GM10847 (cell line): ENCODE data around the gene MDM2.

Experiments
- POLR2A ChIP-seq: IDR thresholded peaks from 2 replicates; pipeline ENCODE4 v1.6.1; 2011; ENCODE audit not compliant: insufficient read length; ENCODE audit errors: extremely low read depth

Gene MDM2

DNA sequence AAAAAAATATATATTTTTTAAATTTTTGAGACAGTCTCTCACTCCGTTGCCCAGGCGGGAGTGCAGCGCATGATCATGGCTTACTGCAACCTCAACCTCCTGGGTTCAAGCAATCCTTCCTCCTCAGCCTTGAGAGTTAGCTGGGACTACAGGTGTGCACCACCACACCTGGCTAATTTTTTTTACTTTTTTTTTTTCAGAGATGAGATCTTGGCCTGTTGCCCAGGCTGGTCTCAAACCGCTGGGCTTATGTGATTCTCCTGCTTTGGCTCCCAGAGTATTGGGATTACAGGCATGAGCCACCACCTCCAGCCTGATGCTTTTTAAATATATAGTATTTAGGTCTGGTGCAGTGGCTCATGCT, 24.5 kb downstream of the MDM2 start:
- TF ChIP-seq POLR2A = no peak

DNA sequence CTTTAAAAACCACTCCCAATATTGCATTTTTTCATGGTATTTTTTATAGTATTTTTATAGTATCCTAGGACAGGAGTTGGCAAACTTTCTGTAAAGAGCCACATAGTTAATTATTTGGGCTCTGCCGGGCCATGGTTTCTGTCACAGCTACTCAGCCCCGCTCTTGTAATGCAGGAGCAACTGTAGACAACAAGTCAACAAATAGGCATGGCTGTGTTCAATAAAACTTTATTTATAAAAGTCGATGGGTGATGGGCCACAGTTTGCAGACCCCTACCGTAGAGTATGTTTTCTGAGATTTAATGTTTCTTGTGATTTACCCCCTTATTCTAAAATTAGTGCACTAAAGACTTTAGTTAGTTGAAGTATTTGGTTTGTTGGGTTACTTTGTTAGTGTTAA, 25.5 kb downstream of the MDM2 start:
- TF ChIP-seq POLR2A = no peak

DNA sequence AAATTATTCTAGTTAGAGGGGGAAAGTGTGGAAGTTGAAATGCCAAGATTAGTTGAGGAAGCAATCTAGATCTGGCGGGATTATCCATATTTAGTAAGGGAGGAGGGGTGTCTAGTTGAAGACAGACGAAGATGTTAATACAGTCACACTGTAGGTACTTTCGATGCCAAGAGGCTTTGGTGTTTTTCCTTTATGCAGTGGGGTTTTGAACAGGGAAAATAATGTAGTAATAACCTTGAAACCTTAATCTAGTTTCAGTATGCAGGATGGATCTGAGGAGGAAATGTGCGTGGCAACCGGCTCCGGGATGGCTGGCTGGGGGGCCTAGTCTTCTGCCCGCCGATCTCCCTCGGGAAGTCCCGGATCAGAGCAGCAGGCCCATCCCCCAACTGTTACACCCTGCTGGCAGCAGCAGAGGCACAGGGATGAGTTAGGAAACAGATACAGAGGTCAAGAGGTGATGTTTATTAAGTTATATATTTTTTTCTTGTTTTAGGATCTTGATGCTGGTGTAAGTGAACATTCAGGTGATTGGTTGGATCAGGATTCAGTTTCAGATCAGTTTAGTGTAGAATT, 27.4 kb downstream of the MDM2 start:
- TF ChIP-seq POLR2A = no peak

DNA sequence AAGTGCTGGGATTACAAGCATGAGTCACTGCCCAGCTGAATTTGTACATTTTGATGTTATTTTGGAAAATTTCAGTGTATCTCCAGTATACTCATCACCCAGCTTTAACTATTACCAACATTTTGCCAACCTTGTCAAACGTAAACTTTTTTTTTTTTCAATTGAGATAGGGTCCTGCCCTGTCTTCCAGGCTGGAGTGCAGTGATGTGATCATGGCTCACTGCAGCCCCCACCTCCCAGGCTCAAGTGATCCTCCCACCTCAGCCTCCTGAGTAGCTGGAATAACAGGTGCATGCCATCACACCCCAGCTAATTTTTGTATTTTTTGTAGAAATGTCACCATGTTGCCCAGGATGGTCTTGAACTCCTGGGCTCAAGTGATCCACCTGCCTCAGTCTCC, 29.2 kb downstream of the MDM2 start:
- TF ChIP-seq POLR2A = no peak

DNA sequence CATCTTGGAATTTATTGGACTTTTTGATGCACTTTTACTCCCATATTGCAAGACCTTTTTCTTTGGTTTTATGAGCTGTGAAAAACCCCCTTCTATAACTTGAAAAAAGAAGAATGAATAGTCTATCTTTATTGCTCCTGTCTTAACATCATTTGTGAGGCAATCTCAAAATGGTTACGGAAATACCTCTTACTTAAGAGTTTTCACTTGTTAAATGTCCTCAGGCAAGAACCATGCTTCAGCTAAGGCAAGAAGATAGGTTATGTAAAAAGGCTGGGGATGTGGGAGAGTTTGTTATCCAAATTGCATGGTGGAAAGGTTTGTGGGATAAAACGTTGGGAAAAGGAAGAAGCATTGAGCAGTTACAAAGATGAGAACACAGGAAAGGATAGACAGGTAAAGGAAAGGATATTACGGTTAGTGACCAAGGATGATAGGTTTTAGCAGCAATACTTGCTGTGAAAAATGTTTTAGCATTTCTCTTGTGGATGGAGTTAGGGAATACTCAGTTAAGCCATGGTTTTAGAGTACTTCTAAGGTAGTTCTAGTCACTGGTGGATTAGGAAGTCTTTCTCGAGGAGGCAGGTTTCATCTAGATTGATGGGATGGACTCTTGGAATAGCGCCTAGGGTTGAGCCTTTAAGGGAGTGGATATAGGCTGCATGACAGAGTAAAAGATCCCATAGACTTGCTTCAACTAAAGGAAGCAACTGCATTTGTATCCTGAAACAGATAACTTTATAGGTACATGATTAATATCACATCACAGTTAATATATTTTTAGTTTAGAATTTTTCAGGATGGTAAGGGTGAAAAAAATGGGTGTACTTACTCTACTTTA, 30.3 kb downstream of the MDM2 start:
- no peak for TF ChIP-seq POLR2A

DNA sequence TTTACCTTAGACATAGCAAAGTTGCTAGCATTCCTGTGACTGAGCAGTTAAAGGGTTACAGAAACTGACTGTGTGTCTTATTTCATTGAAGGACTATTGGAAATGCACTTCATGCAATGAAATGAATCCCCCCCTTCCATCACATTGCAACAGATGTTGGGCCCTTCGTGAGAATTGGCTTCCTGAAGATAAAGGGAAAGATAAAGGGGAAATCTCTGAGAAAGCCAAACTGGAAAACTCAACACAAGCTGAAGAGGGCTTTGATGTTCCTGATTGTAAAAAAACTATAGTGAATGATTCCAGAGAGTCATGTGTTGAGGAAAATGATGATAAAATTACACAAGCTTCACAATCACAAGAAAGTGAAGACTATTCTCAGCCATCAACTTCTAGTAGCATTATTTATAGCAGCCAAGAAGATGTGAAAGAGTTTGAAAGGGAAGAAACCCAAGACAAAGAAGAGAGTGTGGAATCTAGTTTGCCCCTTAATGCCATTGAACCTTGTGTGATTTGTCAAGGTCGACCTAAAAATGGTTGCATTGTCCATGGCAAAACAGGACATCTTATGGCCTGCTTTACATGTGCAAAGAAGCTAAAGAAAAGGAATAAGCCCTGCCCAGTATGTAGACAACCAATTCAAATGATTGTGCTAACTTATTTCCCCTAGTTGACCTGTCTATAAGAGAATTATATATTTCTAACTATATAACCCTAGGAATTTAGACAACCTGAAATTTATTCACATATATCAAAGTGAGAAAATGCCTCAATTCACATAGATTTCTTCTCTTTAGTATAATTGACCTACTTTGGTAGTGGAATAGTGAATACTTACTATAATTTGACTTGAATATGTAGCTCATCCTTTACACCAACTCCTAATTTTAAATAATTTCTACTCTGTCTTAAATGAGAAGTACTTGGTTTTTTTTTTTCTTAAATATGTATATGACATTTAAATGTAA, 31.5 kb downstream of the MDM2 start:
- no peak for TF ChIP-seq POLR2A

DNA sequence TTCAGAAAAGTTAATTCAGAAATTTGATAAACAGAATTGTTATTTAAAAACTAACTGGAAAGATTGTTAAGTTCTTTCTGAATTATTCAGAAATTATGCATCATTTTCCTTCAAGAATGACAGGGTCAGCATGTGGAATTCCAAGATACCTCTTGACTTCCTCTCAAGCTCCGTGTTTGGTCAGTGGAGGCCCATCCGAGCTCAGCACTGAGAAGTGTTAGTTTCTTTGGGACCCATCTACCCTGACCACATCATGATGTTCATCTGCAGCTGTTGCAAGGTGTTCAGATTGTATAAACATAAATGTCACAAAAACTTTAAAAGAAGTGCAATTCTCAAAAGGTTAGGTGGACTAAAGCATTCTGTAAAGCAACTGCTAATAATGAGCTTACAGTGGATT, 33.7 kb downstream of the MDM2 start:
- no peak for TF ChIP-seq POLR2A

DNA sequence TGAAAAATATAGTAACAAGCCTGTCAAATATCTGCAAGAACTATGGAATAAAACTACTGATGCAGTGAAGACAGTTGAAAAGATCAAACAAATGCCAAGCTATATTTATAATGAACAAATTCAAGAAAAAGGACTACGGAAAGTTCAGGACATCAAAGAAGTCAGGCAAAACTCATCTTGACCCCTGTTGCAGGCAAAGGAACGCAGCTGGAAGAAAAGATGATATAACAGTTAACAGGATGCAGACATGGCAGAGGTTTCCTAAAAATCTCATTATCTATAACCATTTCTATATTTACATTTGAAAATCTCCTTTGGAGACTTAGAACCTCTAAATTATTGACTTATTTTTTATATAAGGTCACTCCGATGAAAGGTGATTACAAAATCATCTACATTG, 34.1 kb downstream of the MDM2 start:
- TF ChIP-seq POLR2A = no peak

DNA sequence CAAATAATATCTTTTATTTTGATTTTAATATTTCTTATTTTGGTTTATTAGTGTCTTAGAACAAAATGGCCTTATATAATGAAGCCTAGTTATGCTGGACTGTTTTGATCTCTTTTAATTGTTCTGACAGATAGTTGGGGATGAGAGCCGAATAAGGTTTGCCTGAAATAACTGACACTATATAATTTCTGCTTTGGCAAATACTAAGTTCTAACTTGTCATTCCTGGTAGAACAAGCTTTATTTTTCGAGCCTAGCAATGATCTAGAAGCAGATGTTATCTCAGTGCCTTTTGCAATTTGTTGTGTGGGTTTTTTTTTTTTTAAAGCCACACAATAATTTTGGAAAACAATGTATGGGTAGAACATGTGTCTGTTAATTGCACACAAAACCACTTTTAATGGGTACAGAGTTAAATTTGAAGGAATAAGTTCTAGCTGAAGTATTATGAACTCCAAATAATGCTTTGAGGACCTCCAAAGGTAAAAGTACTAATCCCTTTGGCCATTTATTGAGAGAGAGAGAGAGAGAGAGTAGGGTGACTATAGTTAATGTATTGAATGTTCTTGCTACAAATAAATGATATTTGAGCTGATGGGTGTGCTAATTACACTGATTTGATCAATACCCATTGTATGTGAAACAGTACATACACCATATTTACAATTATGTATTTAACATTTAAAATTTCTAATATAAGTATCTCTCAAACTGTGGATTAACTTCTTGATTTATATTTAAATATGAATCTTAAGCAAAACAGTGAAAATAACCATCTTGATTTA, 35.0 kb downstream of the MDM2 start:
- TF ChIP-seq POLR2A = no peak

DNA sequence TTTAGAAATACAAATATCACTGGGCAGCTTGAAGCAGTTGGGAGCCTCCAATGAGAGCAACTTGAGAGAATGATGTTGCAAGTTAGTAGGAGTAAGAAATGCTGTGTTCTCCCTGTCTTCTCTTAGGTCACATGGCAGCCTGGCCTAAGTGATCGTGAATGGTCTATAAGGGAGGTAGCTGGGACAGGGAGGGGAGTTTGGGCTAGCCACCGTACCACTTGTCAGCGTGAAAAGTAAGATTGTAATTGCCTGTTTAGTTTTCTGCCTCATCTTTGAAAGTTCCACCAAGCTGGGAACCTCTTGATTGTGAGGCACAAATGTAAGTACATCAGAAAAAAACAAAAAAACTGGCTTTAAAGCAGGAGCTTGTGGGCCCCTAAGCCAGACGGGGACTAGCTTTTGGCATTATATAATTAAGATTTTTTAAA, 36.4 kb downstream of the MDM2 start:
- peak; percentile 17 for TF ChIP-seq POLR2A

DNA sequence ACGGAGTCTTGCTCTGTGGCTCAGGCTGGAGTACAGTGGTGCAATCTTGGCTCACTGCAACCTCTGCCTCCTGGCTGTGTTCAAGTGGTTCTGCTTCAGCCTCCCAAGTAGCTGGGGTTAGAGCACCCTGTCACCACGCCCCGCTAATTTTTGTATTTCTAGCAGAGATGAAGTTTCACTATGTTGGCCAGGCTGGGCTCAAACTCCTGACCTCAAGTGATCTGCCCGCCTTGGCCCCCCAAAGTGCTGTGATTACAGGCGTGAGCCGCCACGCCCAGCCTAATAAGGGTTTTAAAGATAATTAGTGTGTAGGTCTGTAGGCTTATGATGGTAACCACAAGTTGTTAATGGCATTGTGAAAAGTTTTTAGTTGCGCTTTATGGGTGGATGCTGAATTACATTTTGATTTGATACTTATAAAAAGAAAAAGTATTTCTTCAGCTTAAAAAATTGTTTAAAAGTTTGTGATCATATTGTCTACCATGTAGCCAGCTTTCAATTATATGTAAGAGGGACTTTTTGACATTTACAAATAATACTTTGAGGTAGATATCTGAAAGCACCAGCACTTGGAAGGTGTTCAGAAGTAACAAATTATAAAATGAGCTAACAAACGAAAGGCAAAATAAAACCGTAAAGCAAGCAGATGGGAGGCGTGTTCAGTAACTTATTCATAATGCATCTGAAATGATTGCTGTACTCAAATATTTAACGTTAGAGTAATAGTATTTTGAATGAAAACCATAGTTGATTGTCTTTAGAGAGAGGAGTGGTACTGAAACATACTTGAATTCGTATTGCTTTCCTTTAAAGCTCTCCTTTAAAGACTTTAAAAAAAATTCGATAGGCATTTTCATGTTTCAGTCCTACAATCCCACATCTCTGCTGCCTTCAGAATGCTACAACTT, 37.1 kb downstream of the MDM2 start:
- TF ChIP-seq POLR2A = no peak

DNA sequence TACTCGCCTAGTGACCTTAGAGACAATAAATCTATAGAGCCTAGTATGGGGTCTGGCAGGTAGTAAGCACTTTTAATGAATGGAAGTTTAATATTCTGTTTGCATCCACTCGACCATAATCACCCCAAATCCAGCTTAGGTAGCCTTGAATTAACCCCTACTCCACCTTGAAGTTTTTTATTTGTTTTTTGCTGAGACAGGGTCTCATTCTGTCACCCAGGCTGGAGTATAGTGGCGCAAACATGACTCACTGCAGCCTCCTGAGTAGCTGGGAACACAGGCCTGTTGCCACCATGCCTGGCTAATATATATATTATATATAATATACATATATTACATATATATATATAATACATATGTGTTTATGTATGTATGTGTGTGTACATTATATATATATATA, 38.8 kb downstream of the MDM2 start:
- TF ChIP-seq POLR2A = no peak

DNA sequence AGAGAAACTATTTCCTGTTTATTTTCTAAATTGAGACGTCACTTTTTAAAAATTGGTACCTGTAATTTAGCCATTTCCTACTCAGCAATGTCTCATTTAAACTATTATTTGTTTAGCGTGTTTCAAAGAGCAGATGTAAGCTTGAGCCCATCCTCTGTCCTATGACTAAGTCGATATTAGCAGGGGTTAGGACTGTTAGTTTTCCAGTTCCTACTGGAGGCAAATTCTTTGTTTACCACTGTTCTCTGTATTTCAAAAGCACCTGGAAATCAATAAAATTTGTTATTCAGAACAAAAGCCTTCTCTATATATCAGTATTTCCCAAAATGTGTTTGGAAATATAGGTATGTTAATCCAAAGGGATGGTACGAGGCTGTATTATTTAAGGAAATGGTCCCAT, 42.4 kb downstream of the MDM2 start:
- no peak for TF ChIP-seq POLR2A
